Stomach smooth muscle (tissue), 2 donors: Measurements from ENCODE around the gene B9D2.

Experiments used
- H3K27ac ChIP-seq: one replicate; pipeline ENCODE4 v1.7.0; 2013; ENCODE audit warnings: mild to moderate bottlenecking, low read length, inconsistent platforms
- H3K27me3 ChIP-seq, 2 donors: one replicate each; pipeline ENCODE4 v1.7.0; 2013; ENCODE audit warnings: low read length in 2 of 2; ENCODE audit not compliant: insufficient read depth in 2 of 2, control insufficient read depth in 1 of 2
- H3K36me3 ChIP-seq, 2 donors: one replicate each; pipeline ENCODE4 v1.7.0; 2013; ENCODE audit warnings: low read length in 2 of 2; ENCODE audit not compliant: control insufficient read depth in 2 of 2, insufficient read depth in 2 of 2
- H3K4me1 ChIP-seq: one replicate; pipeline ENCODE4 v1.7.0; 2013; ENCODE audit warnings: low read length; ENCODE audit not compliant: control insufficient read depth, insufficient read depth
- H3K4me3 ChIP-seq, 2 donors: one replicate each; pipeline ENCODE4 v1.7.0; 2013; ENCODE audit warnings: low read length in 2 of 2
- H3K9ac ChIP-seq, 2 donors: one replicate each; pipeline ENCODE4 v1.7.0; 2013; ENCODE audit warnings: low read length in 2 of 2, mild to moderate bottlenecking in 1 of 2
- H3K9me3 ChIP-seq, 2 donors: one replicate each; pipeline ENCODE4 v1.7.0; 2013; ENCODE audit warnings: low read length in 2 of 2; ENCODE audit not compliant: control insufficient read depth in 2 of 2
- donor health status: healthy.
- donor health status: Pancreatic carcinoma.

B9D2 gene

DNA sequence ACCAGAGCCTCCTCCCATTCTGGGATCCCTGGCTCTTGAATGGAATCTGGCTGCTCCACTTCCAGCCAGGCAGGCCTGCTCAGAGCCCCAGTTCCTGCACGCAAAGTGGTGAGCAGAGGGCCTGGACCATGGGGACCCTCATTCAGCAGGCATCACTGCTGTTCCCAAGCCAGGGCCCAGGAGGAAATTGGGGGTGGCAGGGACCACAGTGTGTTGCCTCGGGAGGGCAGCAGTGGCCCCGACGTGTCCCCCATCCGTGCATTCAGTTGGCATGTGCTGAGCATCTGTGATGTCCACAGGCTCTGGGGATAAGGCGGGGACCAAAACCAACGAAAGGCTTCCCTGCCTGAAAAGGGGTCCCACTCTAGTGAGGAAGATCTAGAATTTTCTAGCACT lies 42.7 kb downstream of the B9D2 start:
- Histone ChIP-seq H3K4me3 (no peak overlapping the region), H3K4me1 (peaks cover 46% of the 10 kb centered on the region), H3K27me3 (no peaks in the 10 kb centered on the region), H3K9ac (no peak overlapping the region), H3K27ac (peak overlapping the region; percentile 93), H3K9me3 (no peaks in the 10 kb centered on the region), H3K36me3 (peaks cover 39 to 43% of the 10 kb centered on the region in 2 donors)

DNA sequence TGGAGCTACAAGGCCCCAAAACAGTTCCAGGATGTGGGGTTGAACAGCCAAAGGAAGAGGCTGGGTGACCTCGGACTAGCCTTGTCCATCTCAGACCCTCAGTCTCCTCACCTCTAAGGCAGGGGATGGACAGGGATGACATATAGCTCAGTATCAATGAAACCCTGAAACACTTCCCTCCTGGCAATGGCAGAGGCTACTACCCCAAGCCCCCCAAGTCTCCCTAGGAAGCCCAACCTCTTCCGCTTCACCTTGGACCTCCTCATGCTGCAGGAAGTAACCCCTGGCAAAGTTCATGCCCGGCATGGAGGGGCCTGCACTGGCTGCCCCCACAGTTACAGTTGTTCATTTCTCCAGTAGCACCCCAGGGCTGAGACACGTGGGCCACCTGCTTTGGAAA lies 43.4 kb downstream of the B9D2 start:
- H3K9me3 ChIP-seq = no peaks in the 10 kb centered on the region
- H3K27me3 ChIP-seq = no peaks in the 10 kb centered on the region
- H3K36me3 ChIP-seq = peaks cover 39 to 48% of the 10 kb centered on the region in 2 donors
- H3K9ac ChIP-seq = no peak overlapping the region
- H3K4me1 ChIP-seq = peaks cover 39% of the 10 kb centered on the region
- H3K4me3 ChIP-seq = no peak overlapping the region
- no peak overlapping the region for H3K27ac ChIP-seq

GRCh38 chr19:41320185-41320518 lies 43.8 kb downstream of the B9D2 start:
- H3K4me3 ChIP-seq = no peak overlapping the region
- no peak overlapping the region for H3K27ac ChIP-seq
- no peaks in the 10 kb centered on the region for H3K27me3 ChIP-seq
- no peak overlapping the region for H3K9ac ChIP-seq
- peaks cover 39 to 48% of the 10 kb centered on the region in 2 donors for H3K36me3 ChIP-seq
- H3K4me1 ChIP-seq = peaks cover 37% of the 10 kb centered on the region
- no peaks in the 10 kb centered on the region for H3K9me3 ChIP-seq

DNA sequence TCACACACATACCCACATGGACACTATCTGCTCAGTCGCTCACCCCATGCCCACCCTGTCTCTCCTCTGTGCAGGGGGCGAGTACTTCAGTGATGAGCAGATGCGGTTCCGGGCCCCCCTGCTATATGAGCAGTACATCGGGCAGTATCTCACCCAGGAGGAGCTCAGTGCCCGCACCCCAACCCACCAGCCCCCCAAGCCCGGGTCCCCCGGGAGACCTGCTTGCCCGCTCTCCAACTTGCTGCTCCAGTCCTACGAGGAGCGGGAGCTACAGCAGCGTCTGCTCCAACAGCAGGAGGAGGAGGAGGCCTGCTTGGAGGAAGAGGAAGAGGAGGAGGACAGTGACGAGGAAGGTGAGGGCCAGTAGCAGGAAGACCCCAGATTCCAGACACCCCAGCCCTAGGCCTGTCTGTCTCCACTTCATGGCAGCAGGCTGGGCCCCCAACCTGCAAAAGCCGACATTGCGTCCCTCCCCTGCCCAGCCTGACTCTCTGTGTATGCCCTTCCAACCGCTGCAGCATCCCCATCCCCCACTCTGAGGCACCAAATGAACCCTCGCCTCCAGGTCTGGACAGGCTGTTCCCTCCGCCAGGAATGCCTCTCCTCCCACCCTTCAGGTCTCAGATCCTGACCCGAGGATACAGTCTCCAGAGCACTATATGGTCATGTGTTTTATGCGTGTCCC lies 44.3 kb downstream of the B9D2 start:
- no peaks in the 10 kb centered on the region for H3K27me3 ChIP-seq
- H3K27ac ChIP-seq = no peak overlapping the region
- peaks cover 39 to 48% of the 10 kb centered on the region in 2 donors for H3K36me3 ChIP-seq
- peaks cover 32% of the 10 kb centered on the region for H3K4me1 ChIP-seq
- no peaks in the 10 kb centered on the region for H3K9me3 ChIP-seq
- H3K9ac ChIP-seq = no peak overlapping the region
- H3K4me3 ChIP-seq = no peak overlapping the region

- Histone ChIP-seq H3K27ac (no peak overlapping the region), H3K9ac (no peak overlapping the region), H3K4me3 (no peak overlapping the region), H3K27me3 (no peaks in the 10 kb centered on the region), H3K9me3 (no peaks in the 10 kb centered on the region), H3K4me1 (peaks cover 24% of the 10 kb centered on the region), H3K36me3 (peaks cover 39 to 48% of the 10 kb centered on the region in 2 donors)
Observed at GRCh38 chr19:41318696-41319499, 45.1 kb downstream of the B9D2 start.

DNA sequence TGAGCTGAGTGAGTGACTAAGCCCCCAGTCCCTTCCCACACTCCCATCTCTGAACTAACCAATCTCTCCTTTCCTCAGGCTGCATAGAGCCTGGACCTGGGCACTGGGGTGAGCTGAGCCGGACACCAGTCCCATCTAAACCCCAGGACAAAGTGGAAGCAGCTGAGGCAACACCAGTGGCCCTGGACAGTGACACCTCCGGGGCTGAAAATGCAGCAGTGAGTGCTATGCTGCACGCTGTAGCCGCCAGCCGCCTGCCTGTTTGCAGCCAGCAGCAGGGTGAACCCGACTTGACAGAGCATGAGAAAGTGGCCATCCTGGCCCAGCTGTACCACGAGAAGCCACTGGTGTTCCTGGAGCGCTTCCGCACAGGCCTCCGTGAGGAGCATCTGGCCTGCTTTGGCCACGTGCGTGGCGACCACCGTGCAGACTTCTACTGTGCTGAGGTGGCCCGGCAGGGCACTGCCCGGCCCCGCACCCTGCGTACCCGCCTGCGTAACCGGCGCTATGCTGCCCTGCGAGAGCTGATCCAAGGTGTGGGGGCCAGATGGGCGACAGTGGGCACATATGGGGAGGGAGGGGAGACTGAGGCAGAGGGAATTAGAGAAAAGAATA lies 47.5 kb downstream of the B9D2 start:
- no peak overlapping the region for H3K4me3 ChIP-seq
- no peaks in the 10 kb centered on the region for H3K9me3 ChIP-seq
- no peak overlapping the region for H3K9ac ChIP-seq
- H3K27me3 ChIP-seq = no peaks in the 10 kb centered on the region
- peaks cover 48 to 56% of the 10 kb centered on the region in 2 donors for H3K36me3 ChIP-seq
- peaks cover 6% of the 10 kb centered on the region for H3K4me1 ChIP-seq
- no peak overlapping the region for H3K27ac ChIP-seq

- no peaks in the 10 kb centered on the region for H3K27me3 ChIP-seq
- no peak overlapping the region for H3K27ac ChIP-seq
- no peaks in the 10 kb centered on the region for H3K9me3 ChIP-seq
- H3K4me3 ChIP-seq = peak overlapping the region in 1 of 2 donors; percentile 98
- H3K36me3 ChIP-seq = peaks cover 24 to 25% of the 10 kb centered on the region in 2 donors
- H3K4me1 ChIP-seq = peaks cover 35% of the 10 kb centered on the region
- no peak overlapping the region for H3K9ac ChIP-seq
Observed at GRCh38 chr19:41311613-41312012, 52.3 kb downstream of the B9D2 start.

DNA sequence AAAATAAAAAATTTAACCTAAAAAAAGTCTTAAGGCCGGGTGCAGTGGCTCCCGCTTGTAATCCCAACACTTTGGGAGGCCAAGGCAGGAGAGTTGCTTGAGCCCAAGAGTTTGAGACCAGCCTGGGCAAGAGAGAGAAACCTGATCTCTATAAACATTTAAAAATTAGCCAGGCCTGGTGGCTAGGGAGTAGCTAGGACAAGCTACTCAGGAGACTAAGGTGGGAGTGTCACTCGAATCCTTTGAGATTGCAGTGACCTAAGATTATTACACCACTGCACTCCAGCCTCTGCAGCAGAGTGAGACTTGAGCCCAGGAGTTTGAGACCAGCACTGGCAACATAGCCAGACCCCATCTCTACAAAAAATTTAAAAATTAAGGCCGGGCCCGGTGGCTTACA lies 52.9 kb downstream of the B9D2 start:
- Histone ChIP-seq H3K4me3 (peak overlapping the region; percentile 97 to 98), H3K27me3 (no peaks in the 10 kb centered on the region), H3K9ac (peak overlapping the region; percentile 94 to 99), H3K4me1 (peaks cover 35% of the 10 kb centered on the region), H3K9me3 (no peaks in the 10 kb centered on the region), H3K36me3 (peaks cover 22 to 25% of the 10 kb centered on the region in 2 donors), H3K27ac (peak overlapping the region; percentile 92)

DNA sequence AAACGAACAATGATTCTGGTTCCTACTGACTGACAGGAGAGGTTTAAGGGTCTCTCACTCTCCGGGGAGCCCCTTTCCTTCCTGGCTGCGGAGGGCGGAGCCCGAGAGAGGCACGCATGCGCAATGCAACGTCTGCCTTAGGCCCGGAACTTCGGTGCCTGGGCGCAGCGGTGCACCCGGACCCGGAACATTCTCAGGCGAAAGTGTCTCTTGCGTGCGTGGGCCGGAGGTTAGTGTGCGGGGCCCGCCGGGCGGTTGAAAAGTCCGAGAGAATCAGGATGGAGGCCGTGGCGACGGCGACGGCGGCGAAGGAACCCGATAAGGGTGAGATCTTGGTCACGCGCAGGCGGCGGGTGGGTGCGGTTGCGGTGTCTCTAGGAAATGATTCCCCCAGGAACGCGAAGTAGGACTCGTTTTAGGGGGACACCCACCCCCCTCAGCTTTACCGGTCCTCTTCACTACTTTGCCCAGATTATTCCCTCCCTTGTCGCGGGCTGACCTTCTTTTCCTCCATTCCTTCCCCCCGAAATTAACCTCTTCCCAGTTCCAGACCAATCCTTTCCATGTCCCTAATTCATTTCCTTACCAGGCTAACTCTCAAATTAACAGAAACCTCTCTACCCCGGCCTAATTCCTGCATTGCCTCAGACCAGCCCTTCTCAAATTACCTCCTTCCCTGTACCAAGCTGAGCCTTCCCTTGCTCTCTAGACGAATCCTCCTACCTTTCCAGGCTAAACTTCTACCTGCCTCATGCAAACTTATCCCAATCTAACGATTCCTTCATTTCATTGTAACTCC lies 53.7 kb downstream of the B9D2 start, which contains the start of gene CCDC97:
Gene CCDC97, plus strand, starts transcription at position 140 of the 799 bp plus-strand sequence. Its CDS starts 139 bp downstream, at position 279.
- Histone ChIP-seq H3K36me3 (peaks cover 24 to 33% of the 10 kb centered on the region in 2 donors), H3K4me1 (peaks cover 35% of the 10 kb centered on the region), H3K4me3 (peak within 1 kb of the TSS; percentile 97 to 98), H3K27me3 (no peaks in the 10 kb centered on the region), H3K9me3 (no peaks in the 10 kb centered on the region), H3K9ac (peak within 1 kb of the TSS; percentile 94 to 99), H3K27ac (peak within 1 kb of the TSS; percentile 92)
